ENCODE measurements around the gene KLHL1.
"Not testable (repeated sequence)": the region's sequence is repeated elsewhere in the genome, so short reads cannot be mapped to it uniquely, and the experiment has no call there.

KLHL1 gene

GRCh38 chr13:70108356-70109105 lies at the start of gene KLHL1:
Gene KLHL1, minus strand, starts transcription at chr13:70108452. Its CDS starts 753 bp downstream, at chr13:70107699.
- no peak for DNase-seq

GRCh38 chr13:70142658-70143057 lies 34.4 kb upstream of the KLHL1 start:
- not testable (repeated sequence) for DNase-seq

- DNase-seq: no peak
Measured at GRCh38 chr13:70128098-70128497, 19.8 kb upstream of the KLHL1 start.

- DNase-seq: no peak
Measured at GRCh38 chr13:70125693-70126092, 17.4 kb upstream of the KLHL1 start.

- no peak for DNase-seq
Measured at GRCh38 chr13:70117338-70117905, 9.2 kb upstream of the KLHL1 start.

GRCh38 chr13:70107498-70108281 lies 562 bp downstream of the KLHL1 start, which contains the start of gene ATXN8OS:
Gene ATXN8OS, plus strand, starts transcription at chr13:70107826.
- DNase-seq: peak; percentile 43

GRCh38 chr13:70107125-70107497 lies 1.1 kb downstream of the KLHL1 start:
- no peak for DNase-seq

GRCh38 chr13:70104481-70104880 lies 3.8 kb downstream of the KLHL1 start:
- no peak for DNase-seq

- no peak for DNase-seq
Measured at GRCh38 chr13:70098669-70099068, 9.6 kb downstream of the KLHL1 start.

GRCh38 chr13:70090036-70090723 lies 18.1 kb downstream of the KLHL1 start:
- DNase-seq: no peak

- no peak for DNase-seq
Measured at GRCh38 chr13:70088926-70089325, 19.3 kb downstream of the KLHL1 start.

GRCh38 chr13:70087247-70087646 lies 21.0 kb downstream of the KLHL1 start:
- DNase-seq: no peak

GRCh38 chr13:70080012-70080411 lies 28.2 kb downstream of the KLHL1 start:
- no peak for DNase-seq

- DNase-seq: no peak
Measured at GRCh38 chr13:70054572-70054971, 53.7 kb downstream of the KLHL1 start.

- DNase-seq: no peak
Measured at GRCh38 chr13:70051531-70051930, 56.7 kb downstream of the KLHL1 start.

- no peak for DNase-seq
Measured at GRCh38 chr13:70043685-70044084, 64.6 kb downstream of the KLHL1 start.

GRCh38 chr13:70042193-70042592 lies 66.1 kb downstream of the KLHL1 start:
- DNase-seq: no peak

- no peak for DNase-seq
Measured at GRCh38 chr13:70034286-70034685, 74.0 kb downstream of the KLHL1 start.

GRCh38 chr13:70027551-70027950 lies 80.7 kb downstream of the KLHL1 start:
- DNase-seq: no peak

GRCh38 chr13:70023516-70023915 lies 84.7 kb downstream of the KLHL1 start:
- DNase-seq: no peak

- no peak for DNase-seq
Measured at GRCh38 chr13:70022646-70023045, 85.6 kb downstream of the KLHL1 start.

- no peak for DNase-seq
Measured at GRCh38 chr13:70016116-70016515, 92.1 kb downstream of the KLHL1 start.

GRCh38 chr13:70014337-70014736 lies 93.9 kb downstream of the KLHL1 start:
- DNase-seq: no peak

Measured in right forelimb (tissue), 1 donor.